WTC11 (cell line): ENCODE measurements around the gene PTPN4.

ENCODE experiments used
- TF ChIP-seq, protein P1 (sequence below): fragments of 200-600 bp; IDR thresholded peaks from 2 replicates; pipeline ENCODE4 v1.8.0; 2022; ENCODE audit warnings: antibody characterized with exemption
- TF ChIP-seq, protein P2 (sequence below): fragments of 250-450 bp; sonication (Bioruptor Pico); IDR thresholded peaks from 2 replicates; pipeline ENCODE4 v1.9.0; 2021; ENCODE audit warnings: moderate library complexity, mild to moderate bottlenecking, inconsistent platforms, borderline replicate concordance

DNA sequence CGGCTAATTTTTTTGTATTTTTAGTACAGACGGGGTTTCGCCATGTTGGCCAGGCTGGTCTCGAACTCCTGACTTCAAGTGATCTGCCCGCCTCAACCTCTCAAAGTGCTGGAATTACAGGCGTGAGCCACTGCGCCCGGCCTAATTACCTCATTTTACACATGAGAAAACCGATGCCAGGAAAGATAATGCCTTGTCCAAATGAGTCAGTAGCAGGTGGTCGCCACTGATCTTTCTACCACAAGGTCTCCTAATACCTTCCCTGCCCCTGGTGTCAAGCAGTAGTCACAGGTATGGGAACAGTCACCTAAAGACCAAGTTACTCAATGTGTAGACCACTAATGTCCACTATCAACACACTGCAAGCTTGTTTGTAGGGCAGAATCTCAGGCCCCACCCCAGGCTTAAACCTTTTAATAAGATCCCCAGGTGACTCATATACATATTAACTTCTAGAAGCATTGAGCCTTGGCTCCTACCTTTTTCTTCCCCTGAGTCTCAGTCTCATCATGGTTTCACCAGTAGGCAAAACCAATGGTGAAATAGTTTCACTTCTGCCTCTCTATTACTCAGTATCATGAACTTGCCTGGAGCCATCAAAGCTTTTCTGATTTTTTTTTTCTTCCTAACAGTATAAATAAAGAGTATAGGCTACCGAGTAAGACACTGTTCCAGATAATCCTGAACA, 246.3 kb downstream of the PTPN4 start:
- TF ChIP-seq, protein P1, sequence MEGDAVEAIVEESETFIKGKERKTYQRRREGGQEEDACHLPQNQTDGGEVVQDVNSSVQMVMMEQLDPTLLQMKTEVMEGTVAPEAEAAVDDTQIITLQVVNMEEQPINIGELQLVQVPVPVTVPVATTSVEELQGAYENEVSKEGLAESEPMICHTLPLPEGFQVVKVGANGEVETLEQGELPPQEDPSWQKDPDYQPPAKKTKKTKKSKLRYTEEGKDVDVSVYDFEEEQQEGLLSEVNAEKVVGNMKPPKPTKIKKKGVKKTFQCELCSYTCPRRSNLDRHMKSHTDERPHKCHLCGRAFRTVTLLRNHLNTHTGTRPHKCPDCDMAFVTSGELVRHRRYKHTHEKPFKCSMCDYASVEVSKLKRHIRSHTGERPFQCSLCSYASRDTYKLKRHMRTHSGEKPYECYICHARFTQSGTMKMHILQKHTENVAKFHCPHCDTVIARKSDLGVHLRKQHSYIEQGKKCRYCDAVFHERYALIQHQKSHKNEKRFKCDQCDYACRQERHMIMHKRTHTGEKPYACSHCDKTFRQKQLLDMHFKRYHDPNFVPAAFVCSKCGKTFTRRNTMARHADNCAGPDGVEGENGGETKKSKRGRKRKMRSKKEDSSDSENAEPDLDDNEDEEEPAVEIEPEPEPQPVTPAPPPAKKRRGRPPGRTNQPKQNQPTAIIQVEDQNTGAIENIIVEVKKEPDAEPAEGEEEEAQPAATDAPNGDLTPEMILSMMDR, result no peak
- TF ChIP-seq, protein P2, sequence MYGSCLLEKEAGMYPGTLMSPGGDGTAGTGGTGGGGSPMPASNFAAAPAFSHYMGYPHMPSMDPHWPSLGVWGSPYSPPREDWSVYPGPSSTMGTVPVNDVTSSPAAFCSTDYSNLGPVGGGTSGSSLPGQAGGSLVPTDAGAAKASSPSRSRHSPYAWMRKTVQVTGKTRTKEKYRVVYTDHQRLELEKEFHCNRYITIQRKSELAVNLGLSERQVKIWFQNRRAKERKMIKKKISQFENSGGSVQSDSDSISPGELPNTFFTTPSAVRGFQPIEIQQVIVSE (CRISPR knock-in tag), result no peak
